Ovary (tissue), 9 donors: ENCODE measurements around the gene TIMM22. TPM values are rescaled to one million over a fixed set of nuclear protein-coding genes. Genes with fewer than 3 reads are reported as not detected.

Experiments used
- DNase-seq, 5 donors: peaks; one replicate each; pipeline ENCODE4 v3.0.0-alpha.2; 2019 to 2020
- H3K27ac ChIP-seq, 2 donors: fragments of 200-600 bp; one replicate each; pipeline versions ENCODE4 v1.5.1 to v1.8.0; 2019 to 2022
- H3K27me3 ChIP-seq: fragments of 200-600 bp; one replicate; pipeline ENCODE4 v1.8.0; 2022
- H3K36me3 ChIP-seq: fragments of 200-600 bp; sonication (generic); one replicate; pipeline ENCODE4 v1.5.1; 2019
- H3K4me1 ChIP-seq: one replicate; pipeline ENCODE4 v1.8.1; 2013; ENCODE audit warnings: mild to moderate bottlenecking, moderate library complexity; ENCODE audit not compliant: insufficient read depth
- H3K4me3 ChIP-seq: fragments of 200-600 bp; sonication (generic); one replicate; pipeline ENCODE4 v1.5.1; 2017
- H3K9me3 ChIP-seq, 2 donors: fragments of 200-600 bp in 1 of 2; sonication (generic) in 1 of 2; one replicate each; pipeline versions ENCODE4 v1.5.1 to v1.8.1; 2013 to 2019; ENCODE audit warnings: mild to moderate bottlenecking in 1 of 2, moderate library complexity in 1 of 2
- EP300 ChIP-seq: sonication (generic); formaldehyde crosslinking; IDR thresholded peaks from one replicate; pipeline ENCODE4 v1.6.1; 2017; ENCODE audit warnings: antibody characterized with exemption
- POLR2A ChIP-seq: fragments of 450-650 bp; IDR thresholded peaks from one replicate; pipeline ENCODE4 v1.6.1; 2017; ENCODE audit warnings: antibody characterized with exemption, mild to moderate bottlenecking, moderate library complexity
- WGBS, 3 donors: extraction: QIAGEN DNeasy Blood & Tissue Kit in 1 of 3; methylation state at CpG; one replicate each; pipeline versions ENCODE4 v1.1.5 to v1.1.7; 2013 to 2017; 5-methylcytosine and 5-hydroxymethylcytosine counted together
- intact Hi-C, 4 donors: fragments of 100-400 bp; cut with DNase I; formaldehyde crosslinking; loops; one replicate each; pipeline versions ENCODE4 v1.11.0 to v1.15.1; 2022 to 2023
- polyA plus RNA-seq, 2 donors: library from polyadenylated mRNA; stranded (reverse); fragments of 200-250 nt in 1 of 2; fragments of 350-450 nt in 1 of 2; fragmentation: Illumina TruSeq in 1 of 2; extraction: RNeasy Lipid Tissue Mini Kit (QIAGEN cat#74804) in 1 of 2; gene quantifications; one replicate each; pipeline ENCODE4 v1.2.3, GENCODE V29; 2013 to 2014
- total RNA-seq, 7 donors: library from RNA; depleted of rRNA in 2 of 7; stranded (reverse); fragments of >200 nt in 2 of 7; fragmentation: NEBNext Ultra II Directional in 3 of 7; extraction: Animal tissue kit (Norgen Biotek cat#: 25700) in 3 of 7; gene quantifications; one replicate each; pipeline versions ENCODE4 v1.1.0 to v1.2.4, GENCODE V29; 2016 to 2023
- TF ChIP-seq, protein P1 (sequence below), 3 donors: fragments of 450-650 bp in 2 of 3; fragments of 200-600 bp in 1 of 3; IDR thresholded peaks; one replicate each; pipeline versions ENCODE4 v1.5.1 to v1.8.0; 2016 to 2022; ENCODE audit warnings: antibody characterized with exemption in 3 of 3, mild to moderate bottlenecking in 1 of 3
- donor health status: DM: no; HTN: no; CAD: no; lungs with moderate emphysema.
- donor health status: DM: no; HTN: no; CAD: no.
- donor health status: Bipolar disorder and iron deficiency.
- donor health status: DM: yes; HTN: yes; CAD: no.
- donor health status: DM: no; HTN: no; CAD: no.
- donor health status: DM: yes; HTN: yes; CAD: no.

TIMM22 gene
- total and polyA plus RNA-seq, 9 donors = 7.9 to 15.1 (median 11.3) TPM

DNA sequence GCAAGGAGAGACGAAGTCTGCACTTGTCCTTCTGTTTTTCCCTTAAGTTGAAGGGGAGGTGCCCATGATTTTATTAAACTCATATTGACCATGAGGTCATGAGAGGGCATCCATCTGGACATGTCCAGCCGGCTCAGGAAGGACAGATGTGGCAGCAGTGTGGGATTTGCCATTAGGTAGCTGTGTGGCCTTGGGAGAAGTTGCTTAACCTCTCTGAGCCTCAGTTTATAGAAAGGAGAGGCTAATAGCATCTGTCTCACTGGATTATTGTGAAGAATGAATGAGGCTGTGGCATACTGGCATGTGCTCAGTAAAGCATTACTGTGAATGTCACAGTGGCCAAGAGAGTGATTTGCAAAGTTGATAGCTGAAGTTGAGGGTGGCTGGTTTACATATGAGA lies 1.2 kb downstream of the TIMM22 start:
- no peaks in the 10 kb centered on the region for H3K36me3 ChIP-seq
- H3K4me1 ChIP-seq = peaks cover 11% of the 10 kb centered on the region
- H3K27ac ChIP-seq = no peak overlapping the region
- intact Hi-C loops = loop anchor here in 2 of 4 donors (5.0 kb wide), 2 partner anchors 54 to 59 kb away; no protein-coding TSS in a partner anchor
- H3K4me3 ChIP-seq = no peak overlapping the region
- TF ChIP-seq EP300 (no peak), POLR2A (no peak)
- TF ChIP-seq, protein P1, sequence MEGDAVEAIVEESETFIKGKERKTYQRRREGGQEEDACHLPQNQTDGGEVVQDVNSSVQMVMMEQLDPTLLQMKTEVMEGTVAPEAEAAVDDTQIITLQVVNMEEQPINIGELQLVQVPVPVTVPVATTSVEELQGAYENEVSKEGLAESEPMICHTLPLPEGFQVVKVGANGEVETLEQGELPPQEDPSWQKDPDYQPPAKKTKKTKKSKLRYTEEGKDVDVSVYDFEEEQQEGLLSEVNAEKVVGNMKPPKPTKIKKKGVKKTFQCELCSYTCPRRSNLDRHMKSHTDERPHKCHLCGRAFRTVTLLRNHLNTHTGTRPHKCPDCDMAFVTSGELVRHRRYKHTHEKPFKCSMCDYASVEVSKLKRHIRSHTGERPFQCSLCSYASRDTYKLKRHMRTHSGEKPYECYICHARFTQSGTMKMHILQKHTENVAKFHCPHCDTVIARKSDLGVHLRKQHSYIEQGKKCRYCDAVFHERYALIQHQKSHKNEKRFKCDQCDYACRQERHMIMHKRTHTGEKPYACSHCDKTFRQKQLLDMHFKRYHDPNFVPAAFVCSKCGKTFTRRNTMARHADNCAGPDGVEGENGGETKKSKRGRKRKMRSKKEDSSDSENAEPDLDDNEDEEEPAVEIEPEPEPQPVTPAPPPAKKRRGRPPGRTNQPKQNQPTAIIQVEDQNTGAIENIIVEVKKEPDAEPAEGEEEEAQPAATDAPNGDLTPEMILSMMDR (IDR thresholded peaks at IDR 0.05) = no peak
- WGBS, 3 donors = 33 to 35% (median 35%) methylated on average over 2 of the region's 2 CpGs
- H3K27me3 ChIP-seq = no peaks in the 10 kb centered on the region
- no peaks in the 10 kb centered on the region for H3K9me3 ChIP-seq
- DNase-seq = no peak

DNA sequence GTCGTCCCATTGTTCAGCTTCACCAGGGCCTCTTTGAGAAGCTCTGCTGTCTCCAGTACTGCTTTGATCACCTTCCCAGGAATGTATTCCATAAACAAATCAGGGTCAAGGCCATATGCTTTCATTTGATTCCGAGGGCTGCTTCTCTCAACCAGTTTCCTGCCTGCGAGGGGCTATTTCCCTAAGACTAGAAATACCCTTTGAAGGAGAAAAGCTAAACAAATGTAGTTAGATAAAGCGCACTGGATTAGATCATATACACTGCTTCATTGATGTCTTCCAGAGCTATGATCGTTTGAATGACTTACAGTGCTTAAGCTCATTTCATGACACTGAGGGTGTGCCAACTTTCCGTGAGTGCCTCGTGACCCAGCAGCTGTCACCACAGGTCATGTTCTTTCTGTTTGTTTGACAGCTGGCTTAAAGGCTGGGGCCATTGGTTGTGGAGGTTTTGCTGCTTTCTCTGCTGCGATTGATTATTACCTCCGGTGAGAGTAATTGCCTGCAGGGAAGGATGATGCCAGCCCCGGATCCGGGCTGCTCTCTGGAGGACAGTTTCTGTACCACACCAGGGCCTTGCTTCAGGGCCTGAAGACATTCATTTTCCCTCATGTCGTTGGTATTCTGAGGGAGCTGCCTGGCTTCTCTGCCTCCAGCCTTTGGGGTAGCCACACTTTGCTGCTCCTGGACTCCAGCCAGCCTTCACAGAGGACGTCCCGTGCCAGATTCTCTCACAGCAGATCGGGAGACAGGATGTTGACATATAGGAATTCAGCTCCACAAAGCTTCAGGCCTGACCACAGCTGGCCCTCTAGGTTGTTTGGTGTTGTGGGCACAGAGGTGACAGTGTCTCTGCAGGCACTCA lies 3.9 kb downstream of the TIMM22 start:
- Histone ChIP-seq H3K4me3 (no peak overlapping the region), H3K27ac (no peak overlapping the region), H3K36me3 (no peaks in the 10 kb centered on the region), H3K27me3 (no peaks in the 10 kb centered on the region), H3K4me1 (peaks cover 23% of the 10 kb centered on the region), H3K9me3 (no peaks in the 10 kb centered on the region)
- no peak for DNase-seq
- 44 to 46% (median 45%) methylated on average over 15 of the region's 15 CpGs for WGBS, 3 donors
- intact Hi-C loops = no loop called here
- TF ChIP-seq EP300 (no peak), POLR2A (no peak)
- TF ChIP-seq, protein P1 (IDR thresholded peaks at IDR 0.05) = no peak

DNA sequence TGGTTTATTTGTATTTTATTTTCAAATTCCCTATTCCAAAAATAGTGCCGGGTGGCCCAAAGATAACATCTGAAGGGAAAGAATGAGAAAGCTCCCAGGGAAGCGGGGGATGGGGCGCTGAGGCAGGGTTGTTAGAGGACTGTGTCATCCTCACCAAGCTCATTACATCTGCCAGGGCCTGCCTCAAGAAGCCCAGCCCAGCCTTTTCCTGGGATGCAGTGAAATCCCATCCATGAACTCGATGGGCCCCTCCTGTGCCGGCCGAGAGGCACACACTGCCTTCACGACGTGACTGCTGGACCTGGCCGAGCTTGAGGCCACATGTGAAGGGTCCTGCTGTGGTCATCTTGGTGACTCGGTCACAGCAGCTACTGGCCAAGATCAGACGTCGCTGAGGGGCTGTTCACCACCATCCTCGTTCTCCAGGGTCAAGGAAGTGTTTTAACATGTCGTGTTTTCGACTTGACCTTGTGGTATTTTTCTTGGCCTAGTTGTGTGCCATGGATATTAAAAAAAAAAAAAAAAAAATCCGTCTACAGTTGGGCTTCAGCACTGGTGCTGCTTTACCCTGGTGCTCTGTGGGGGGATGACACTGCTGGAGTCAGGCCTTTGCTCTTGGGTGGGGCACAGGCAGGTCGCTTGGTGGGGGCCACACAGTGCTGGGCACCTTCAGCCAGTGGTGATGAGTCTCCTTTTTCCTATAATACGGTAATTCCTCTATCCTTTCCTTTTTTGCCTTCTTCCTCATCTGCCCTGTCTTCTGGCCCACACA lies 4.9 kb downstream of the TIMM22 start:
- Histone ChIP-seq H3K27me3 (no peaks in the 10 kb centered on the region), H3K9me3 (no peaks in the 10 kb centered on the region), H3K27ac (no peak overlapping the region), H3K36me3 (no peaks in the 10 kb centered on the region), H3K4me1 (peaks cover 28% of the 10 kb centered on the region), H3K4me3 (no peak overlapping the region)
- no peak for TF ChIP-seq EP300
- TF ChIP-seq, protein P1 (IDR thresholded peaks at IDR 0.05) = no peak
- TF ChIP-seq POLR2A = no peak
- intact Hi-C loops = no loop called here
- DNase-seq = no peak
- 59 to 71% (median 61%) methylated on average over 18 of the region's 18 CpGs for WGBS, 3 donors

DNA sequence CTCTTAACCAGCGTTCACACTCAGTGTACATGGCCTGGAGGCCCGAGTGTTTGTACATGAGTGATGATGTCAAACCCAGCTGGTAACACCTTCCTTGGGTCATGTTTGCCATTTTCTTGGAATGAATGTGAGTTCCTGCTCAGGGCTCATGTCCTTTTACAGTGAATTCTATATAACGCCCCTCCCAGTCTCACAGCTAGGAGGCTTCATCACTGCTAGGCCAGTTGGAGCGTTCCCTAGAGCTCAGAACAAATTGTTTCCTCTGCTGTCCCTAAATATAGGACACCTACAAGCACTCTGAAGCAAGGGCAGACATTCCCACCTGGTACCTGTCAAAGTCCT lies 5.5 kb downstream of the TIMM22 start:
- no peak for TF ChIP-seq POLR2A
- TF ChIP-seq EP300 = no peak
- TF ChIP-seq, protein P1 (IDR thresholded peaks at IDR 0.05) = no peak
- peaks cover 28% of the 10 kb centered on the region for H3K4me1 ChIP-seq
- intact Hi-C loops = no loop called here
- no peaks in the 10 kb centered on the region for H3K9me3 ChIP-seq
- DNase-seq = peak in 1 of 5 donors; percentile 11
- H3K4me3 ChIP-seq = no peak overlapping the region
- H3K27ac ChIP-seq = no peak overlapping the region
- 62 to 69% (median 64%) methylated on average over 4 of the region's 4 CpGs for WGBS, 3 donors
- no peaks in the 10 kb centered on the region for H3K27me3 ChIP-seq
- H3K36me3 ChIP-seq = no peaks in the 10 kb centered on the region
